HG03457 (cell line): Measurements from ENCODE around the gene AP3B2.

Experiments
- ATAC-seq: cut with Tn5 transposase; IDR thresholded peaks from one replicate; pipeline ENCODE4 v1.9.1; 2021; ENCODE audit warnings: moderate number of reproducible peaks; ENCODE audit not compliant: unreplicated experiment

The AP3B2 gene

DNA sequence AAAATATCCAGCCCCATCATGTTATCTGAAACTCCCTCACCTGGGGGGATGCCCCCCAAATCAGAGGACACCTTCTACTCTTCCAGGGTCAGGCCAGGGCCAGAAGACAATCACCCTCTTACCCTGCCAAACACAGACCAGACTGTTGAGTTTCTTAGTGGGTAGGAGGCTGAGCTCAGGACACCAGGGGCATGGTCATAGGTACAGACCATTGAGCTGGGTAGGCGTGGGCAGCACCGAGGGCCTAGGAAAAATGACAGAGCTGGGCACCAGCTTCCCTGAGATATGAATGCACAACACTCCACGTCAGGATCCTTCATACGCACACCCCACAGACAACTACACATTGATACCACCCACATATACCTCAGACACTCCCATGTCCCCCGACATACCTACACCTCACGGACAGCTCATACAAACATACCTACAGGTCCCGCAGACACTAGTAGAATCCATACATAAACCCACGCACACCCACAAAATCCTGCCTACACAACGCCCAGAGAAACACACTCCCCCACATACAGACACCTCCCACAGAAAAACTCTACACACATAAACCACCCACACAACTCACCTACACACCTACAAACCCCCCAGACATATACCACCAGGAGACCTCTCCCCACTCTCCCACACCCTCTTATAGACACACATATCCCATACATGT lies 11.8 kb downstream of the AP3B2 start:
- ATAC-seq = no peak

DNA sequence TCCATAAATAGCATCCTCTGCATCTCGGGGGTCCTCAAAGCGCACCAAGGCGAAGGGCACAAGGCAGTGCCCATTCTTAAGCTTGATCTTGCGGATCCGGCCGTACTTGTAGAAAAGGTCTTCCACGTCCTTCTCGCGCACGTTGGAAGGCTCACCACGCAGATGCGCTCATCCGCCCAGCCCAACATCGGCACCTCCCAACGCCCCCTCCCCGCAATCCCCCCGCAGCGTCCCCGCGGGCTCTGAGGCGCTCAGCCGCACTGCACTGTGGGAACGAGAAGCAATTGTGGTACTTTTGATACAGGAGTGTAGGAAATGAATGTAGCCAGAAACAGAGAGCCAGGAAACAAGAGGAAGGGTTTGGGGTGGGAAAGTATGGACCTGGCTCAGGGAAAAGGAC lies 17.5 kb downstream of the AP3B2 start:
- no peak for ATAC-seq

DNA sequence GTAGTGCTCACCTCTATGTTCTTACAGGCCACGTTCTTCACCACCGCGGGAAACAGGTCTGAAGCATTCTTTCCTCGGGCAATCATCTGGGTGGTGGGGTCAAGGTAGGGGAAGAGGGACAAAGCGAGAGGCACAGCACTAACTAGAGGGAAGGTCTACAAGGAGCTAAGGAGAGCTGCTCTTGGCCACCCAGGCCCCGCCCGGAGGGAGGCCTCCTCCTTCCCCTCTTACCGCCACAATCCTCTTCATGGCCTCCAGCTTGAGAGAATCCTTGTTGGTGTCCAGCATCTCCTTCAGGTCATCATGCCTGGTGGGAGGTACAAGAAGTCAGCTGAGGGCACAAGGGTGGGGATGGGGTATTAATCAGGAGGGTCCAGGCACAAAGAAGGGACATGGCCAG lies 20.5 kb downstream of the AP3B2 start:
- no peak for ATAC-seq

DNA sequence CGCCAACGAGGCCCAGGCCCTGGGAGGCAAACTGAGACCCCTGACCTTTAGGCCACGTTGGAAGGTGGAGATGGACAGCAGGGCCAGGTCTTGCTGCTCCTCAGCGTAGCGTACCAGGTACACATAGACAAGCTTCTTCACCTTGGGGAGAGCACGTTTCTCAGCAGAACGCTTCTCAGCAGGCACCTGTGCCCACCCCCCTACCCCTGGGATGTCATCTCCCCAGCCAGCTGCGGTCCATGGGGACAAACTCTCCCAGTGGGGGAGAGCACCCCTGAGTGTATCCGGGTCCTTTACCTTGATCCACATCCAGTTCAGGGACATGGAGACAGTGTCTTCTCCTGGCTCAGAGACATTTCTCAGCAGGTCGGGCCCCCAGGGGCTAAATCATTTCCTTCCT lies 21.0 kb downstream of the AP3B2 start:
- ATAC-seq = no peak

DNA sequence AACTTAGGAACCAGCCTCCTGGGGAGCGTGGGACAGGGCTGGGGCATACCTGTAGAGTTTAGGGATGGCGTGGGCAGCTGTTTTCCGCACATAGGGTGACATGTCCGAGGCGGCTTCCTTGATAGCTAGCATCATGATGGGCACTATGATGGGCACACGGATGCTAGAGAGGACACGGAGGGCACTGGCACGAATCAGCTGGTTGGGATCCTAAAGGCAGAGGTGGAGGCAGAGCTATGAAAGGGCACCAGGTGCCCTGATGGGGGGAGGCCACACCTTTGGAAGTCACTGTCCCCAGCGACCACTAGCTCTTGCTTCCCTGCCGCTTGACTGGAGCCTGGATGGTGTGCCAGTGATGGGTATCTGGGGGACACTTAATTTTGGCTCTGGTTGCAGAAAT lies 28.3 kb downstream of the AP3B2 start:
- no peak for ATAC-seq

DNA sequence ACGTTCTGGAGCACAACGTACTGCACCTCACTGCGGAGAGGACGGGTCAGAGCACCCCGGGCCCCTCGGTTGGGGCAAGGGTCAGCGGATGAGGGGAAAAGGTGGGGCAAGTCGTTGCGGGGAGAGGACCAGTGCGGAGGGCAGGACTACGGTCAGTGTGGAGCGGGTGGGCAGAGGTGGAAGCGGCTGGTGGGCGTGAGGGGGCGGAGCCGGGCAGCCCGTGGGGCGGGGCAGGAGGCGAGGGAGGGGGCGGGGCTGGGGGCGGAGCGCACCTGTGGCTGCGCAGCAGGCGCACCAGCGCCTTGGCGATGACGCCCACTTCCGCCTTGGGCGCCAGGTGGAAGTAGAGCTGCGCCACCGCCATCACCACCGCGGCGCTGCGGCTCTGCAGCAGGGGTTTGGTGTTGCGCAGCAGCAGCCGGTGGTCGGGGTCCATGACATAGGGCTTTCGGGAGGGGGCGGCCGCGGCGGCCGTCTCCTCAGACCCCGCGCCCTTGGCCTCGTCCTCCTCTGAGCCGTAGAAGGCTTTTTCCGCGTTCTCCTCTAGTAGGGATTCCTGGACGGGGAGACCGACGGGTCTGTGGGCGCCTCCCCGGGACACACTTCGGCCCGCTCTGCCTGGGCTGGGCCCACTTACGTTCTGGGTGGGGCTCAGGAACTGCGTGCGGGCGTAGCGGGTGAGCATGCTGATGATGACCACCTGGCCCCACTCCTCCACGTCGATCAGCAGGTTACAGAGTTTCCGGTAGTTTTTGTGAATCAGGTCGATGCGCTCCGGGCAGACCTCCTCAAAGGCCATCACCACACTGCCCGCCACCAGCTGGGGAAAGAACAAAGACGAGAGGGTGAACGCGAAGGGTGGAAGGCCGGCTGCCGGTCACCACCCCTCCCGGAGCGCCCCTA lies 29.2 kb downstream of the AP3B2 start:
- no peak for ATAC-seq

DNA sequence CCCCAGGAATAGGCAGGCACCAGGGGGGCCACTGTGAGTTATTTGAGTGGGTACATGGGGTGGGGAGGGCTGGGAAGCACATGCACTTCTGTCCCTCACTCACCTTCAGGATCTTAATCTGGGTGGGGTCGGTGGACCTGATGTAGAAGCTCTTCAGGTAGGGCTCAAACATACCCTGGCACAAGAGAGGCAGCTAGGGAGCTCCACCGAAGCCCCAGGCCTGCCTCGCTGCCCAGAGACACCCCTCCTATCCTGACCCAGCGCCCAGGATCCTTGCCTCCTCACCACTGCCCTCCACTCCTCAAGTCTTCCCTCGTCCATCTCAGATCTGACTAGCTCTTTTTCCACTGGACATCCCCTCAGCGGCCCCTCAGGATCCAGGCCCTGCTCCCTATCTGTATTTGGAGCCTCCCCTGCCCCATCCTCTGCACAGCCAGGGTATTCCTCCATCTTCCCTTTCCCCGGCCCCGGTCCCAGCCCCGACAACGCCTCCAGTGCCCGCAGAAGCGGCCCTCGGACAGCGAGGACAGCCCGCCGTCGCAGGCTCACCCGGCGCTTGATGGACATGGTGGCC lies 30.0 kb downstream of the AP3B2 start:
- ATAC-seq = no peak

DNA sequence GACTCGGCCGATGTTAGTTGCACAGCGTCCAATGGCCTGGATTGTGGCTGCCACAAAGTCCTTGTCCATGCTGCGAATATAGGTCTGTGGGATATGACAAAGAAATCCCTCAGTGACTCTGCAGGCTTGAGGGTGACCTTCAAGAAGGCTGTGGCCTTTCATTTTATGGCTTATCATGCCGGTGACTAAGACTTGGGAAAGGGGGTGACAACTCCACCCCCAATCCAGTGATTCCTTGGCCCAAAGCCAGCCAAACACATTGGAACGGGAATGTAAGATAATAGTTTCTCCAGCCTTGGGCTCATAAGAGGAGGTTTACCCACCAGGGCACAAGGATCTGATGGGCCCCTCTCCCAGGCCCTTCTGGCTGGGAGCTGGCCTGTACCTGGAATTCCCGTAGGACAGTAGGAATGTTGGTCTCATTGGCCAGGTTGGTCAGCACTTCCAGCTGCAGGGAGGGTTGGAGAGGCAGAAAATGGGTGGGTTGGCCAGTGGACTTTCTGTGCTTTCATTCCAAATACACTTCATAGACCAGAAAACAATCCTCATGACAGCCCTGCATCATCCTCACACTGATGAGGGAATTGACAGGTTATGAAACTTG lies 31.9 kb downstream of the AP3B2 start:
- no peak for ATAC-seq

DNA sequence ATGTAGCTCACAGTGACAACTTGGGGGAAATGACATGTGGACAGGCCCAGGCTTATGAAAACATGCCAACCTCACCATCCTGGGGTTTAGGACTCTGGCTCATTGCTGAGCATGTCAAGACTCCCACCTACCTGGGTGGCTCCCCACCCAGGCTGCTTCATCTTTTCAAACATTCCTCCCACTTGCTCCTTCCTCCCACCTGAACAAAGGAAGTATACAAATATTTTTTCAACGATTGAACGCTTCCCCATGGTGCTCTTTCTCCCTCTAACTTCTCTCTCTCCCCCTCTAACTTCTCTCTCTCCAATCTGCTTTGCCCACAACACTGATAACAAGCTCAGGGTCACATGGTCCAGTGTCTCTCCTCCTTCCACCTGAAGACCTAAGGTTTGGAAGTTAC lies 34.8 kb downstream of the AP3B2 start:
- ATAC-seq = no peak

DNA sequence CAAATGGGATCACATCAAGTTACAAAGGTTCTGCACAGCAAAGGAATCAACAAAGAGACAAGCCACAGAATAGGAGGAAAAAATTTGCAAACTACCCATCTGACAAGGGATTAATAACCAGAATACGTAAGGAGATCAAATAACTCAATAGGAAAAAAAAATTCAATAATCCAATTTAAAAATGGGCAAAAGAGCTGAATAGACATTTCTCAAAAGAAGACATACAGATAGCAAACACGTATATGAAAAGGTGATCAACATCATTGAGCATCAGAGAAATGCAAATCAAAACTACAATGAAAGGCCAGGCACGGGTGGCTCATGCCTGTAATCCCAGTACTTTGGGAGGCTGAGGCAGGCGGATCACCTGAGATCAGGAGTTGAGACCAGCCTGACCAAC lies 39.0 kb downstream of the AP3B2 start:
- no peak for ATAC-seq

DNA sequence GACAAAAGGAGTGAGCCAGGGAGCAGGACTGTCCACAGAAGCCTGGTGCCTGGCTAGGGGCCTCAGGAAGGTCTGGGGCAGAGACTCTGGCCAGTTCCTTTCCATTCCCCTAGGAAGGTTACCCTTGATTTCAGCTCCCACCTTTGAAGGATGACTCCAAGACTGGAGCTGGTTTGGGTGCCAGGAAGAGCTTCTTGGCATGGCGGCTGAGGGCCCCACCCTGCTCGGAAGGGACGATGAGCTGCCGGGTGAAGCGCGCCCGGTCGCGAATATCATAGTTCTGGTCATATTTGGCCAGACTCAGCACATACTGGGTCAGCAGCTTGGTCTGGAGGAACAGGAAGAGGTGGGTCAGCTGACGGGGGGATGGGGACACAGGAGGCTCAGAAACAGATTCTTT lies 43.1 kb downstream of the AP3B2 start:
- ATAC-seq = no peak

DNA sequence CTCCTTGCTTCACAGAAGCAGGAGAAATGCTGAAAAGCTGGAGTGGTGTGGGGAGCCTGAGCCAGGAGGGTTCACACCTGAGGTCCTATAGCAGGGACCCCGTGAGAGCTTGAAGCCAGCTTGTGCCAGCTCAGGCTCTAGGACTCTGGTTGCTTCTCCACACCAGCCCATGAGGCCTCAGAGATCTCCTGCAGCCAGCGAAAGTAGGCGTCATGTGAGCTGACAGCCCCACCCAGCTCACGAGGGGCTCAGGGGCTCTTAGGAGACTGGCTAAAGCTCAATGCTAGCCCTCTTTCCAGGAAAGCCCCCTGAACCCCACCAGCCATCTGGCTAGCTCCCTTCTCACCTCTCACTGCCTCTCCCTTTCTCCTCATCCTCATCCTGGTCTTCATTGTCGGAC lies 45.7 kb downstream of the AP3B2 start:
- ATAC-seq = no peak

DNA sequence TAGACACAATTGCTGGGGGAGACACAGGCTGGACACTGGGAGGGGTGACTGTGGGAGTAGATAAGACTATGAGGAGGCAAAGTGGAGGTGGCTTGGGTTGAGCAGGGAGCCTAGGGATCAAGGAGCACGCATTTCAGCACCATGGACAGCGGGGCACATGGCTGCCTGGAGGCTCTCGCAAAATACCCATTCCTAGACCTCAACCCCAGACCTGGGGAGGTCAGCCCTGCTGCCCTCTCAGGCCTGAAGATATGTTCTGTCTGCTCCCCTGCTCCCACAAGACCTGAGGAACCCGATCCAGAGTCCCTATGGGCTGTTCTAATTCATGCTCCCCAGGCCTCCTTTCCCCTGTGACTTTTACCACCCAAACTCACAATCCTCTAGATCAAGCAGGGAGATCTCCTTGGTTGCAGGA lies 46.5 kb downstream of the AP3B2 start:
- ATAC-seq = no peak

DNA sequence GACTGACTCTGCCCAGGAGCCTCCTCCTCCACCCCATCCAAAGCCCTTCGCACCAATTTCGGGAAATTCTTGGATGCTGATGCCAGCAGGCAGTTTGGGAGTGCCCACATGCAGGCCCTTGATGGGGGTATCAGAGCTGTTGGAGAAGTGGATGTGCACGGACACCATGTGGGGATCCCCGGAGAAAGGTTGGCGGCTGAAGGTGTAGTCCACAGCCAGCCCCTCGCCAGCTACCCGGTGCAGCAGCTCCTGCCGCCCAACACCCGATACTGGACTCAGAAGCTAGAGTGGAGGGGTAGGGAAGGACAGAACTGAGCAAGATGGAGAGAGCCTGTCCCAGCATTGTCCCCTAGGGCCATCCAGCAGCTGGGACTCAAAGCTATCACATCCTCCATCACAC lies 47.0 kb downstream of the AP3B2 start:
- no peak for ATAC-seq

DNA sequence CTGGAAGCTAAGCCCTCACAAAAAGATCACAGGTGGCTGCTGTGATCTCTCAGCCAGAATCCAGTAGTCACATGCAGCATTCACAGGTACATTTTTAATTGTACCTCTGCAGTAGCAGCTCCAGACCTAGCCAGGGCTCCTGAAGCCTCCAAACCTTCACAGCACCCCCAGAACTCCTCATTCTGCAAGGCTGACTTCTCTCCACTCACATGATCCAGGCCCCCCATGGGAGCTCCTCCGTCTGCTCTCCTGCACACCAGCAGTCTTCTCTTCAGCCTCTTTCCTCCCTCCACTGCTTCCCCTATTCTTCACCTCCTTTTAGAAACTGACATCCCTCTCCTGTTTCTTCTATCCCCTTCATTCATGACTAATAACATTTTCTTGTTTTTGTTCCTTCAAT lies 49.3 kb downstream of the AP3B2 start:
- no peak for ATAC-seq

DNA sequence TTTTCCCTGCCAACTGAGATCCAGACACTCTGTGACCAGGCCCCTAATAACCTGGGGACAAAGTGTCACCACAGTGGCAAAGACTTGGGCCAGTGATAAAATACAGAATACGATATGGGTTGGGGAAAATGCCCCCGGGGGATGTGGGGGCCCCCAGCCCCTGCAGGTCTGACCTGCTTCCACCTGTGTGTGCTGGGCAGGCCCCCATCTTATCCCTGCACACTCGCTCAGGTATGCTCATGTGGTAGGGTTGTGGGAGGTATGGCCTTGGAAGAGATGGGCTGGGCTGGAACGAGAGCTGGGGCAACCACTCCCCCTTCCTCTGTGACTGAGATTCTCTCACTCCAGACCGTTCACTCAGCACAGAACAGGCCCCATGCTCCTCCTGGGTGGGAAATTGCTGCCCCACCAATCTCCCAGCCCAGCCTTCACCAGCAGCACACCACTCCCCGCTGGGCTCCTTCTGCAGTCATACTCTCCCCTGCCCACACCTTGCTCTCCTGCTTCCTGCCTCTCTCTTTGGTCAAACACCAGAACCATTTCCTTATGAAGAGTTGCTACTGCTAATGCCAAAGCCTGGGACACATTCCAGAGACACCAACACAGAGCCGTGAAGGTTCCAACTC lies 52.9 kb downstream of the AP3B2 start:
- ATAC-seq = no peak

DNA sequence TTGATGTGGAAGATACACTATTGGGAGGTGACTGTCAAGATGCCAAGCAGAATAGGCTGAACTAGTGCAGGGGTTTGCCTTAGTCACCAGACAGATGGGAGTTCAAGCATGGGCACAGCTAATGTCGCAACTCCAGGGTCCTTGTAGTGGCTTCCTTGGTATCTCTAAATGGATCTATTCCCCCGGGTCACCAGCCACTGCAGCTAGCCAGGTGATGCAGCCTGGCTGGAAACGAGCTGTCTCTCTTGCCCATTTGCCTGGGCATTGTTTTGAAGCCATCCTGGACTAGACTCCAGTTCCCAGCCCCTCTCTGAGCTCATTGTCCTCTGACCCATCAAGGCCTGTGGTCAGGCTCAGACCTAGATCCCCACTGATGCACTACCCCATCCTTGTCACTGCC lies 54.1 kb downstream of the AP3B2 start:
- no peak for ATAC-seq

DNA sequence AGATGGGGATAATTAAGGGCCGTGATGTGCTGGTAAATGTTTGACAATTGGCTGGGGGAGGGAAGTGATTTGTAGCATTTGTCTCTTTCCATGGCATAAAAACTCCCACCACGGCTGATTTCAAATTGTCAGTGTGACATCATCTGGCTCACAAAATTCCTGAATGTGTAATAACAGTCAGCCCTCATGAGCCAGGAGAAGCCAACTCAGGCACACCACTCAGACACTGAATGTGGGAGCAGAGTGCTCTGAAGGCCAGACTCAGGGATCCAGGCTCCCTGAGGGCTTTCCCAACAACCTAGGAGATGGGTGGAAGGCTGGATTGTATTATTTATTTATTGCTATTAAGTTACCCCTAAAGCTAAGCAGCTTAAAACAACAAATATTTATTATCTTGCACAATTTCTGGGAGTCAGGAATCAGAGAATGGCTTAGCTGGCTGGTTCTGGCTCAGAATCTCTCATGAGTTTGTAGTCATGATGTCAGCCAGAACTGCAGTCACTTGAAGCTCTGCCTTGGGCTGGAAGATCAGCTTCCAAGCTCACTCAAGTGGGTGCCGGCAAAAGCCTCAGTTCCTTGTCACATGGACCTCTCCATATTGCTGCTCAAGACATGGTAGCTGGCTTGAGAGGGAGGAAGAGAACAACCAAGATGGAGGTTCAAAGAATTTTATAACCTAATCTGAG lies 56.0 kb downstream of the AP3B2 start:
- ATAC-seq = no peak

DNA sequence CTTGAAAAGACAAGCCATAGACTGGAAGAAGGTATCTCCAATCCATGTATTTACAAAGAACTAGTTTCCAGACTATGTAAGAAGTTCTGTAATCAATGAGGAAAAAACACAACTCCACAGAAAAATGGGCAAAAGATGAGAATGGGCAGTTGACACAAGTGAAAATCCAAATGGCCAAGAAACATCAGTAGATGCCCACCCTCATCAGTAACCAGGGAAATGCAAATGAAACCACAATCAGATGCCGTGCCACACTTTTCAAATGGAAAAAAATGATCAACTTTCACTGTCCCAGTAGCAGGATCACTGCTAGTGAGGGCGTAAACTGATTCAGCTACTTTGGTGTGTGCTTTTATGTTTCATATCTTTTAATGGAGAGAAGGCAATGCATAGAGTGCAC lies 58.0 kb downstream of the AP3B2 start:
- no peak for ATAC-seq

DNA sequence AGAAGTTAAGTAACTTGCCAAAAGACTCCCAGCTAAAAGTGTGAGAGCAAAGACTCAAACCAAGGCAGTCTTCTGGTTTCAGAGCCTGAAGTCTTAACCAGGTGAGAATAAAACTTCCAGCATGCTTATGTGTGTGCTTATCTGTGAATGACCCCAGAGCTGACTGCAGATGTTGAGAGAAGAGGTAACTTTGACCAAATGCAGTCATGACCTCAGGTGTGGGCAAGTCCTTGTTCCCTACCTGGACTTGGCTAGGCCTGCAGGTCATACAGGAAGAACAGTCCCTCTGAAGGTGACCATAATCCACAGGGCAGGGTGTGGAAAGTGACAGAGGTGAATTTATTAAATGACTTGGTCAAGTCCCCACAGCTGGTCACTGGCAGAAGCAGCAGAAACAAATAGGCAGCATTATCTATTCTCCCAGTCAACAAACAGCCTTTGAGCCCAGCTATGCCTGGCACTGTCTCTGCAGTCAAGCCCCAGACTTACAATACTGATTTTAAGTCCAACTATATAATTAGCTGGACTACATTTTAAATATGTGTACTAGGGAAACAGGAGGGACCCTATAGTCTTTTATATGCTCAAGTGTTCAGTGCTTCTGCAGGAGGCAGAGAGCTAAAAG lies 59.5 kb downstream of the AP3B2 start:
- no peak for ATAC-seq
